ENCODE data around the gene KRT80. TPM values are rescaled to one million over a fixed set of nuclear protein-coding genes. Genes with fewer than 3 reads are reported as not detected.

Gene KRT80
- total RNA-seq, 4 donors from 2014 or later = 0.16 to 0.54 (median 0.31) TPM; not detected in 1

- WGBS, 2 donors (ENCODE audit: low coverage in 1 of 2) = no CpG with 5 or more reads among the region's 3 CpGs
- no peak overlapping the region for H3K4me3 ChIP-seq
- no peak for ATAC-seq
These were observed 22.6 kb upstream of the KRT80 start for GRCh38 chr12:52214421-52214802.

GRCh38 chr12:52213564-52214420 lies 22.0 kb upstream of the KRT80 start:
- Histone ChIP-seq H3K4me3 (no peak overlapping the region), H3K4me1 (peaks cover 0 to 11% (median 0%) of the 10 kb centered on the region in 3 donors), H3K27me3 (peaks cover 23% of the 10 kb centered on the region), H3K36me3 (no peaks in the 10 kb centered on the region), H3K9me3 (no peaks in the 10 kb centered on the region), H3K27ac (no peak overlapping the region)
- 38 to 74% methylated on average over 2 to 3 of the region's 13 CpGs for WGBS, 2 donors (ENCODE audit: low coverage in 1 of 2)
- no peak for TF ChIP-seq EP300 (IDR thresholded peaks at IDR 0.05)
- no peak for TF ChIP-seq POLR2A (IDR thresholded peaks at IDR 0.05)
- TF ChIP-seq POLR2AphosphoS5 (IDR thresholded peaks at IDR 0.05) = no peak
- TF ChIP-seq CTCF (IDR thresholded peaks at IDR 0.05) = peak in 3 of 4 experiments; percentile 95 to 97 (median 97)
- peak; percentile 77 for ATAC-seq

More at GRCh38 chr12:52214421-52214802, 22.6 kb upstream of the KRT80 start:
- TF ChIP-seq CTCF (IDR thresholded peaks at IDR 0.05) (peak in 1 of 4 experiments; percentile 33), POLR2A (IDR thresholded peaks at IDR 0.05) (no peak)
- Histone ChIP-seq H3K36me3 (no peaks in the 10 kb centered on the region), H3K9me3 (no peaks in the 10 kb centered on the region), H3K27me3 (peaks cover 23% of the 10 kb centered on the region), H3K27ac (no peak overlapping the region), H3K4me1 (peaks cover 0 to 11% (median 0%) of the 10 kb centered on the region in 3 donors)

GRCh38 chr12:52212701-52213563 lies 21.1 kb upstream of the KRT80 start:
- Histone ChIP-seq H3K4me1 (peaks cover 0 to 16% (median 3%) of the 10 kb centered on the region in 3 donors), H3K4me3 (no peak overlapping the region), H3K27me3 (peaks cover 23% of the 10 kb centered on the region), H3K9me3 (no peaks in the 10 kb centered on the region), H3K27ac (no peak overlapping the region), H3K36me3 (no peaks in the 10 kb centered on the region)
- 39 to 78% methylated on average over 2 to 8 of the region's 13 CpGs for WGBS, 2 donors (ENCODE audit: low coverage in 1 of 2)
- ATAC-seq = no peak
- TF ChIP-seq EP300 (IDR thresholded peaks at IDR 0.05) (no peak), CTCF (IDR thresholded peaks at IDR 0.05) (no peak), POLR2A (IDR thresholded peaks at IDR 0.05) (no peak), POLR2AphosphoS5 (IDR thresholded peaks at IDR 0.05) (no peak)

- WGBS, 2 donors (ENCODE audit: low coverage in 1 of 2) = 85 to 90% methylated on average over 2 of the region's 13 CpGs
- H3K4me3 ChIP-seq = no peak overlapping the region
- no peak overlapping the region for H3K27ac ChIP-seq
- H3K36me3 ChIP-seq = no peaks in the 10 kb centered on the region
- no peak for ATAC-seq
- no peaks in the 10 kb centered on the region for H3K9me3 ChIP-seq
- peaks cover 23% of the 10 kb centered on the region for H3K27me3 ChIP-seq
- no peak for TF ChIP-seq EP300 (IDR thresholded peaks at IDR 0.05)
- TF ChIP-seq POLR2AphosphoS5 (IDR thresholded peaks at IDR 0.05) = no peak
- TF ChIP-seq CTCF (IDR thresholded peaks at IDR 0.05) = no peak
- no peak for TF ChIP-seq POLR2A (IDR thresholded peaks at IDR 0.05)
- peaks cover 0 to 26% (median 10%) of the 10 kb centered on the region in 3 donors for H3K4me1 ChIP-seq
These were observed 20.1 kb upstream of the KRT80 start for GRCh38 chr12:52211716-52212585.
